GM20000 (cell line): ENCODE data around the gene NFE2.

Experiments
- DNase-seq: peaks from one replicate; pipeline ENCODE4 v3.0.0; 2012; ENCODE audit warnings: low spot score
- CTCF ChIP-seq: IDR thresholded peaks from 2 replicates; pipeline ENCODE4 v1.5.1; 2012; ENCODE audit warnings: mild to moderate bottlenecking, control low read depth; ENCODE audit errors: extremely low read depth, missing control alignments

The NFE2 gene

GRCh38 chr12:54266852-54267251 is 34.0 kb downstream of the NFE2 start:
- no peak for TF ChIP-seq CTCF
- no peak for DNase-seq

- no peak for DNase-seq
- no peak for TF ChIP-seq CTCF
These were observed 35.4 kb downstream of the NFE2 start for GRCh38 chr12:54265364-54265812.

- no peak for DNase-seq
- no peak for TF ChIP-seq CTCF
These were observed 38.4 kb downstream of the NFE2 start for GRCh38 chr12:54262403-54262925.

DNA sequence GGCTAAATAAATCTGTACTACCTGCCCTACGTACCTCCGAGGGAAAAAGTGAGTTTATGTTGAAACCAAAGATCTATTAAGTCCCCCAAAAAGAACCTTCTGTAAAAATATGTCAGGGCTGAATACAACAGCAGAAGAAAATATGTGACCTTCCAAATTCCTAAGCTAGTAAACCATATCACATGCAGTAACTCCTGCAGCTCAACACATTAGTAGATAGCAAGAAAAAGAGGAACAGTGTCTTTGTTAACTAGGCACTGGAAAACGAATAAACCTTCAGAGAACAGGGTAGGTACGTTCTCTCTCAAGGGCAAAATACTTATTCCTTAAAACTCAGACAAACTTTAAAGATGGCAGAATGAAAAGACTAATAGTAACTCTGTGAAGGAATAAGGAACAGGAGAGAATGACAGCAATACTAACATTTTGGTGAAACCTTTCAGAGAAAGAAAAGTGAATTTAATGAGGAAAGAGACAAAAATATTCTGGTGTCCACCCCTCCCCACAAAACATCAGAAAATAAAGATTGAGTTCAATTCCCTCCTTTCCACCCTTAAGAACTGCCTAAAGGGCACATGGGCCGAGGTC is 38.9 kb downstream of the NFE2 start:
- TF ChIP-seq CTCF = no peak
- DNase-seq = no peak

DNA sequence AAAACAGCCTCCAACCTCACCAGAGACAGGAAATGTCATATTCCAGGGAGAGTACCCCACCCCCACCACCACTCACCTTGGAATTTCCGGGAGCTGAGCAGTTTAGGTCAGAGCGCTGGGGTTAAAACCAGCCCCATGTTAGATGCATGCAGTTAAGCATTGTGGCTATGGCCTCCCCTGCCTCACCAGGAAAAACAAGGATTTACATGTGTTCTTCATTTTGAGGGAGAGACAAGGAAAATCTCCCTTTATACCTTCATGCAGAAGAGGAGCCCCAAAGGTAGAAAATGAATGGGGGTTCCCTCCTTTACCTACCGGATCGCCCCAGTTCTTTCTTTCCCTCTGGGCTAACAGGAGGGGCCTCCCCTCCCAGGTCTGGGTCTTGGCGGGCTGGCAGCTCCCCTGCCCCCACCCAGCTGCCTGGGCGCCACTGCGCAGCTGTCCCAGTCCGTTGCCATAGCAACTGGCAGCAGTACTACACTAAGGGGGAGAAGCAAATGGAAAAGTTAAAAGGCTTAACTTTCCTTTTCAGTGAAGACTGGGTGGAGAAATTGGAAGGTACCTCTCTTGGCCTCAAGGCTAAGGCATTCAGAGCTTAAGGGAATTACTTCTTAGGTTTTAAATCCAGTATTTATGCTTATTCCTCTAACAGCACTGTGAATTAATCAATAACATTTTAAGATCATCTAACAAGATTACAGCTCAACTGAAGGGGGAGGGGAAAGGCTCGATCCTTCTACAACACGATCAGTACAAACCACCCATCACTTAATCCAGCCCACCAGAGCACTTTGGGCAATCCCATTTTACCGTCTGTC is 41.4 kb downstream of the NFE2 start:
- TF ChIP-seq CTCF = no peak
- DNase-seq = peak; percentile 79

- no peak for TF ChIP-seq CTCF
- DNase-seq = no peak
These were observed 42.6 kb downstream of the NFE2 start for GRCh38 chr12:54258201-54258681.

DNA sequence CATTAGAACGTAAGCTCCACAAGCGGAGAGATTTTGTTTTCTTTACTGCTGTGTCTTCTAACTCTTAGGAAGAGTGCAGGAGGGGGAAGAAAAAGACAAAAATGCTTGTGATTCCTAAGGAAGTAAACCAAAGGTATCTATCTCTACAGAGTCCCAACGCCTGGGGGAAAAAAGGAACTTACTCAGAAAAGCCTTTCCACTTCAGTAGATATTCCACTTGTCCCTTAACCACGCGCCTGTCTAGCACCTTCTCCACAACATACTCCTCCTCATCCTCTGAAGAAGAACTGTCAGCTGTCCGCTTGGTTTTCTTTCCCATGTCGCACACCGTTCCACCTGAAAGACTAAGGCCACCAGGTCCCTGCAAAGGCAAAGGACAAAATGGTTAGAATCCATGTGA is 43.5 kb downstream of the NFE2 start:
- no peak for TF ChIP-seq CTCF
- no peak for DNase-seq
